A549 (cell line): ENCODE data around the gene KRTAP10-10.

Experiments used
- CTCF ChIP-seq: fragments of >200 bp; sonication (Bioruptor Twin); formaldehyde crosslinking; IDR thresholded peaks from 3 replicates; pipeline ENCODE4 v1.5.1; 2016
- EP300 ChIP-seq, 2 experiments: fragments of >200 bp; sonication (Bioruptor Twin); formaldehyde crosslinking; IDR thresholded peaks; 2 replicates in 1 of 2; 3 replicates in 1 of 2; pipeline ENCODE4 v1.6.1; 2016 to 2017
- KDM5A ChIP-seq: fragments of 200-600 bp; sonication (generic); IDR thresholded peaks from 2 replicates; pipeline ENCODE4 v1.6.1; 2016; ENCODE audit warnings: antibody characterized with exemption, mild to moderate bottlenecking
- MAX ChIP-seq: IDR thresholded peaks from 2 replicates; pipeline ENCODE4 v1.6.1; 2012
- NFE2L2 ChIP-seq: fragments of 150-350 bp; conservative IDR thresholded peaks from 2 replicates; pipeline ENCODE4 v1.6.1; 2014; ENCODE audit warnings: low read length
- POLR2A ChIP-seq: IDR thresholded peaks from 2 replicates; pipeline ENCODE4 v1.6.1; 2012; ENCODE audit warnings: mild to moderate bottlenecking, low read length
- REST ChIP-seq: fragments of 200-600 bp; sonication (generic); IDR thresholded peaks from 2 replicates; pipeline ENCODE4 v1.6.1; 2016; ENCODE audit warnings: antibody characterized with exemption, mild to moderate bottlenecking, moderate library complexity

GRCh38 chr21:44649521-44650100, 12.5 kb downstream of the KRTAP10-10 start:
- TF ChIP-seq POLR2A (no peak), MAX (no peak), NFE2L2 (no peak), CTCF (no peak), KDM5A (no peak), EP300 (IDR thresholded peaks at IDR 0.05) (no peak), REST (no peak)
